Measurements from ENCODE around the gene KRT6A.
"Not testable (repeated sequence)": the region's sequence is repeated elsewhere in the genome, so short reads cannot be mapped to it uniquely, and the experiment has no call there.

KRT6A gene

DNA sequence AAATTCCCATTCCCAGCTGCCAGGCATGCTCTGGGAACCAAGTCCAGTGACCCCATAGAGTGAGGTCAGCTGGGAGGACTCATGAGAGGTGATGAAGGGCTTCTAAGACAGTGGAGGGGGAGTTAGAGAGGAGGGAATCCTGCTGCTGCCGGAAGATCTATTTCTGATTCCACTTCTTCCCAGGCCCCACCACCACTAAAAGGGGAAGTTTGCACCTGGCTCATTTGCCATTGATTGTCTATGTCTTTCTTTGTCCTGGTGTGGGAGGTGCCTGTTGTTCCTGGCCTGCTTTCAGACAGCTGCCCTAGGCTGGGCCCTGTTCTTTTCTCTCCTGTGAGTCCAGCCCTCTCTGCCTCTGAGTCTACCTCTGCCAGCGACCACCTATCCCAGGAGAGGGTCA lies 3.0 kb upstream of the KRT6A start:
- H3K4me3 ChIP-seq (ENCODE audit: low read length), result peak overlapping the region; percentile 1
- no peak for DNase-seq (ENCODE audit: low read depth)
- no peak for TF ChIP-seq CTCF (IDR thresholded peaks at IDR 0.05; ENCODE audit: insufficient read depth, low read depth, low read length, missing control alignments)

- peak; percentile 23 for TF ChIP-seq CTCF (IDR thresholded peaks at IDR 0.05; ENCODE audit: insufficient read depth, low read depth, low read length, missing control alignments)
- DNase-seq (ENCODE audit: low read depth), result peak; percentile 91
- H3K4me3 ChIP-seq (ENCODE audit: low read length), result peak overlapping the region; percentile 13
These were observed 2.3 kb upstream of the KRT6A start for GRCh38 chr12:52495389-52495788.

DNA sequence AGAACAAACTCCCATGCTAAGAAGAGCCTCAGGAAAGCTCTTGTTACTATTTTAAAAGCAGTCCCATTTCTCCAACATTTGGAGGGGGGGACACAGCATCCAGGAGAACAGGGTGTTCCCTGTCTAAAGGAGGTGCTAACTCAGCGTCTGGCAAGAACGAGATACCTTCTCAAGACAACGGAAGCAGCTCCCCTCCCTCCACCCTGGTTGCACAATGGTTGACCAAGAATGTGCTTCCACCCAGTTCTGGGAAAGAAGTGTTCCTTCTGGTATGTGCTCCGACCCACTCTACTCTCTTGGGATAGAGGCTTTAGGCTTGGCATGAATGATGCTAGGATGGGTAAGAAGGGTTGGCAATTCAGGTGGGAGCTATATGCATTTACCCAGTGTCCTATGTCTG lies 1.5 kb upstream of the KRT6A start:
- peak; percentile 98 for DNase-seq (ENCODE audit: low read depth)
- TF ChIP-seq CTCF (IDR thresholded peaks at IDR 0.05; ENCODE audit: insufficient read depth, low read depth, low read length, missing control alignments), result no peak
- H3K4me3 ChIP-seq (ENCODE audit: low read length), result peak overlapping the region; percentile 54

DNA sequence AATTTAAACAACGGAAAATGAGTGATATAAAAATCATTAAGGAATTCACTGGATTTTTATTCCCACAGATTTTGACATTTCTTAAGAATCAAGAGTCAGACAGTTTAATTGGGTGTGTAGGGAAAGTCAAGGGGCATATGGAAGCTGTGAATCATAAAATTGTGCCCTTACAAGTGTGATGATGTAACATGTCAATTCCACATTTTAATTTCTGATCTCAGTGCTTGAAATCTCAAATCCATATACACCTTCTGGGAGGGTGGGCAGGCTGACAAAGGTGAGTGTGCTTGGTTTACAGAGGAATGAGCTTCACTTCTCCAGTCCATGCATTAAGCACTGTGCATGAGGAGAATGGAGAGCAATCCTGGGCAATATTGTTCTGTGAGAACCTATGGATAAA lies 1.0 kb upstream of the KRT6A start:
- peak; percentile 88 for DNase-seq (ENCODE audit: low read depth)
- peak overlapping the region; percentile 54 for H3K4me3 ChIP-seq (ENCODE audit: low read length)

DNA sequence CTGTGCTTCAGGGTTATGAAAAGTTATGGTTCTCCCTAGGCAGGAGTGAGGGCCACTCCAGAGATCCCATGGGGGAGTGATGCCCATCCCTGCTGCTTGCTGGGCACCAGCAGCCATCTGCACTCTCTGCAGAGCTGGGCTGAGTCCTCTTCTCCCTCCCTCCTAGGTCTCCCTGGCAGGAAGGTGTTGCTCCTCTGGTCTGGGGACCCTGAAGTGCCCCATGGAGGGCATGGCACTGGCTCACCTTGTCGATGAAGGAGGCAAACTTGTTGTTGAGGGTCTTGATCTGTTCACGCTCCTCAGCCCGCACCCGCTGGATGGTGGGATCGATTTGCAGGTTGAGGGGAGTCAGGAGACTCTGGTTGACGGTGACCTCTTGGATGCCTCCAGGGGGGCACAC lies 652 bp downstream of the KRT6A start:
- not testable (repeated sequence) for DNase-seq (ENCODE audit: low read depth)
- H3K4me3 ChIP-seq (ENCODE audit: low read length), result peak overlapping the region; percentile 80

More for the DNA sequence above, 1.0 kb upstream of the KRT6A start:
- no peak for TF ChIP-seq CTCF (IDR thresholded peaks at IDR 0.05; ENCODE audit: insufficient read depth, low read depth, low read length, missing control alignments)

GRCh38 chr12:52491495-52491894 lies 1.6 kb downstream of the KRT6A start:
- H3K4me3 ChIP-seq (ENCODE audit: low read length), result peak overlapping the region; percentile 80
- not testable (repeated sequence) for DNase-seq (ENCODE audit: low read depth)

GRCh38 chr12:52488736-52489135 lies 4.3 kb downstream of the KRT6A start:
- TF ChIP-seq CTCF (IDR thresholded peaks at IDR 0.05; ENCODE audit: insufficient read depth, low read depth, low read length, missing control alignments), result no peak
- DNase-seq (ENCODE audit: low read depth), result peak; percentile 71

DNA sequence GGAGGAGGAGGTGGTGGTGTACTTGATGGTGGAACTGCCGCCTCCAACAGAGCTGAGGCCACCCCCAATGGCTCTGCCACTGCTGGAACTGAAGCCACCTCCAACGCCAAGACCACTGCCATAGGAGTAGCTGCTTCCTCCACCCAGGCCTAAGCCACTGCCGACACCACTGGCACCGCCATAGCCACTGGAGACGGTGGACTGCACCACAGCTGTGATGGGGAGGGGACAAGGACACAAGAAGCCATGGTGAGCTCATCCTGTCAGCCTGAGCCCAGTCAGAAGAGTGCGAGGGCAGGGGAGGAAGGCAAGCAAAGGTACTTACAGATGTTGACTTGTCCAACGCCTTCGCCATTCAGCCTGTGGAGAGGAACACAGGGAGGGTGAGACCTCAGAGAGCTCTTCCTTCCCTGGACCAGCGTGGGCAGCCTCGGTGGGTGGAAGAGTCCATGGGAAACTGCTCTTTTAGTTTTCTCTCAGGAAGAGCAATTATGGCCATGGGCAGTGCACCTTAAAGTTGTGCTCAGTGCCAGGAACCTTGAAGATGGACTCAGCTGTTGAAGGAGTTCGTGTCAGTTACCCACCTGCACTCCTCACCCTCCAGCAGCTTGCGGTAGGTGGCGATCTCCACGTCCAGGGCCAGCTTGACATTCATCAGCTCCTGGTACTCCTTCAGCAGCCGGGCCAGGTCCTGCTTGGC lies 5.2 kb downstream of the KRT6A start:
- not testable (repeated sequence) for H3K4me3 ChIP-seq (ENCODE audit: low read length)
- DNase-seq (ENCODE audit: low read depth), result peak; percentile 85

More at GRCh38 chr12:52488736-52489135, 4.3 kb downstream of the KRT6A start:
- no peak overlapping the region for H3K4me3 ChIP-seq (ENCODE audit: low read length)
